CD14-positive monocyte (primary cell): ENCODE measurements around the gene VIM. TPM values are rescaled to one million over a fixed set of nuclear protein-coding genes. Genes with fewer than 3 reads are reported as not detected.

Experiments used
- DNase-seq, 3 donors: peaks; one replicate each; pipeline ENCODE4 v3.0.0-alpha.2; 2011 to 2022
- H2AFZ ChIP-seq: 2 replicates; pipeline ENCODE4 v1.6.0; 2012; ENCODE audit warnings: mild to moderate bottlenecking, low read depth, low read length, inconsistent platforms; ENCODE audit not compliant: insufficient read depth, poor library complexity, severe bottlenecking
- H3K27ac ChIP-seq, 2 donors: 1 replicate in 1 of 2; 2 replicates in 1 of 2; pipeline ENCODE4 v1.5.1; 2012 to 2013; ENCODE audit warnings: low read length in 2 of 2, control low read depth in 1 of 2, inconsistent platforms in 1 of 2, low read depth in 1 of 2, mild to moderate bottlenecking in 1 of 2
- H3K27me3 ChIP-seq, 2 donors: one replicate each; pipeline versions ENCODE4 v1.6.0 to v1.6.1; 2011 to 2013; ENCODE audit warnings: low read length in 2 of 2; ENCODE audit not compliant: control insufficient read depth in 2 of 2, insufficient read depth in 2 of 2
- H3K36me3 ChIP-seq, 2 donors: replicated peaks in 1 of 2; 1 replicate in 1 of 2; 2 replicates in 1 of 2; pipeline versions ENCODE4 v1.5.1 to v1.6.1; 2012 to 2013; ENCODE audit warnings: low read length in 2 of 2, control low read depth in 1 of 2, inconsistent platforms in 1 of 2, mild to moderate bottlenecking in 1 of 2; ENCODE audit not compliant: insufficient read depth in 2 of 2, control insufficient read depth in 1 of 2
- H3K4me1 ChIP-seq, 2 donors: 1 replicate in 1 of 2; 2 replicates in 1 of 2; pipeline versions ENCODE4 v1.5.1 to v1.6.1; 2012 to 2013; ENCODE audit warnings: low read length in 2 of 2, control low read depth in 1 of 2, inconsistent platforms in 1 of 2, mild to moderate bottlenecking in 1 of 2, moderate library complexity in 1 of 2; ENCODE audit not compliant: insufficient read depth in 2 of 2, control insufficient read depth in 1 of 2
- H3K4me2 ChIP-seq: replicated peaks from 2 replicates; pipeline ENCODE3; 2012; ENCODE audit warnings: low read length, moderate library complexity, mild to moderate bottlenecking; ENCODE audit not compliant: poor library complexity, severe bottlenecking; ENCODE audit errors: extremely low read depth
- H3K4me3 ChIP-seq, 3 experiments: fragments of 200-600 bp in 1 of 3; sonication (generic) in 1 of 3; replicated peaks in 1 of 3; 1 replicate in 2 of 3; 2 replicates in 1 of 3; pipeline ENCODE4 v1.5.1; 2011 to 2013; ENCODE audit warnings: low read length in 3 of 3, mild to moderate bottlenecking in 3 of 3, control low read depth in 2 of 3, low read depth in 2 of 3, inconsistent platforms in 1 of 3, moderate library complexity in 1 of 3
- H3K79me2 ChIP-seq: 2 replicates; pipeline ENCODE4 v1.6.0; 2012; ENCODE audit warnings: mild to moderate bottlenecking, control low read depth, inconsistent platforms, low read length, moderate library complexity; ENCODE audit not compliant: insufficient read depth
- H3K9ac ChIP-seq: 2 replicates; pipeline ENCODE4 v1.6.0; 2017; ENCODE audit warnings: low read length, mild to moderate bottlenecking; ENCODE audit not compliant: insufficient read depth, poor library complexity, severe bottlenecking
- H3K9me3 ChIP-seq, 2 donors: replicated peaks in 1 of 2; 1 replicate in 1 of 2; 2 replicates in 1 of 2; pipeline versions ENCODE4 v1.5.1 to v1.6.1; 2012 to 2013; ENCODE audit warnings: low read length in 2 of 2, control low read depth in 1 of 2; ENCODE audit not compliant: control insufficient read depth in 1 of 2, insufficient read depth in 1 of 2
- H4K20me1 ChIP-seq: 2 replicates; pipeline ENCODE4 v1.6.0; 2012; ENCODE audit warnings: mild to moderate bottlenecking, low read length, control low read depth, moderate library complexity; ENCODE audit not compliant: insufficient read depth
- H3K27ac Mint-ChIP-seq, 7 donors: one replicate each; pipeline ENCODE4 v1.8.0; 2020; ENCODE audit warnings: mild to moderate bottlenecking in 7 of 7, mixed read lengths in 7 of 7, moderate library complexity in 6 of 7, inconsistent platforms in 2 of 7
- H3K27me3 Mint-ChIP-seq, 3 donors: one replicate each; pipeline ENCODE4 v1.8.0; 2021 to 2022; ENCODE audit warnings: low read depth in 3 of 3, mild to moderate bottlenecking in 3 of 3, mixed read lengths in 3 of 3, moderate library complexity in 3 of 3, inconsistent platforms in 1 of 3
- H3K36me3 Mint-ChIP-seq, 2 donors: one replicate each; pipeline ENCODE4 v1.8.0; 2020; ENCODE audit warnings: mixed read lengths in 2 of 2, inconsistent platforms in 1 of 2, mild to moderate bottlenecking in 1 of 2
- H3K4me1 Mint-ChIP-seq: one replicate; pipeline ENCODE4 v1.8.0; 2020; ENCODE audit warnings: mild to moderate bottlenecking, mixed read lengths
- H3K4me3 Mint-ChIP-seq, 2 donors: one replicate each; pipeline ENCODE4 v1.8.0; 2020; ENCODE audit warnings: mild to moderate bottlenecking in 2 of 2, mixed read lengths in 2 of 2, moderate library complexity in 1 of 2
- H3K9me3 Mint-ChIP-seq, 7 donors: one replicate each; pipeline ENCODE4 v1.8.0; 2020 to 2022; ENCODE audit warnings: mixed read lengths in 7 of 7, mild to moderate bottlenecking in 6 of 7, moderate library complexity in 6 of 7, inconsistent platforms in 2 of 7
- CTCF ChIP-seq: fragments of 200-600 bp; IDR thresholded peaks from one replicate; pipeline ENCODE4 v1.8.0; 2022; ENCODE audit warnings: antibody characterized with exemption, mild to moderate bottlenecking
- WGBS: methylation state at CpG from one replicate; pipeline ENCODE4 v1.1.5; 2013; ENCODE audit warnings: missing lambda C conversion rate; ENCODE audit not compliant: insufficient coverage; 5-methylcytosine and 5-hydroxymethylcytosine counted together
- intact Hi-C, 2 donors: fragments of 100-400 bp; cut with micrococcal nuclease; formaldehyde crosslinking; loops; one replicate each; pipeline versions ENCODE4 v1.15.0 to v1.15.1; 2023
- polyA plus RNA-seq, 3 donors: library from polyadenylated mRNA; depleted of rRNA in 1 of 3; unstranded in 2 of 3; stranded (reverse) in 1 of 3; fragments of 300-500 nt in 2 of 3; fragments of >200 nt in 1 of 3; fragmentation: Illumina TruSeq in 2 of 3; gene quantifications; 1 replicate in 2 of 3; 2 replicates in 1 of 3; pipeline ENCODE4 v1.2.3, GENCODE V29; 2012 to 2021

The VIM gene
- polyA plus RNA-seq, 3 donors = 697 to 4,055 (median 932) TPM

- no peak for TF ChIP-seq CTCF
- H3K36me3 Mint-ChIP-seq = peaks cover 0 to 3% of the 10 kb centered on the region in 2 donors
- H3K4me1 ChIP-seq = no peaks in the 10 kb centered on the region
- peaks cover 0 to 2% (median 0%) of the 10 kb centered on the region in 3 donors for H3K27me3 Mint-ChIP-seq
- H2AFZ ChIP-seq = no peak overlapping the region
- intact Hi-C loops = no loop called here
- no peak overlapping the region for H3K4me3 Mint-ChIP-seq
- WGBS = no CpG with 5 or more reads among the region's 1 CpG
- peaks cover 0 to 10% of the 10 kb centered on the region in 2 donors for H3K9me3 ChIP-seq
- no peak overlapping the region for H3K4me3 ChIP-seq
- H3K27ac ChIP-seq = no peak overlapping the region
- no peak overlapping the region for H3K9ac ChIP-seq
- no peaks in the 10 kb centered on the region for H3K79me2 ChIP-seq
- H4K20me1 ChIP-seq = no peaks in the 10 kb centered on the region
- peaks cover 7 to 14% (median 9%) of the 10 kb centered on the region in 7 donors for H3K9me3 Mint-ChIP-seq
- H3K36me3 ChIP-seq = no peaks in the 10 kb centered on the region
- no peaks in the 10 kb centered on the region for H3K27me3 ChIP-seq
- H3K4me2 ChIP-seq = no peak overlapping the region
- peak overlapping the region in 1 of 7 donors; percentile 60 for H3K27ac Mint-ChIP-seq
- no peak for DNase-seq
- H3K4me1 Mint-ChIP-seq = no peaks in the 10 kb centered on the region
These were observed 19.2 kb downstream of the VIM start for GRCh38 chr10:17247210-17247609.

GRCh38 chr10:17248964-17249363 lies 20.9 kb downstream of the VIM start:
- H3K79me2 ChIP-seq = no peaks in the 10 kb centered on the region
- Mint-ChIP-seq H3K27ac (no peak overlapping the region), H3K27me3 (peaks cover 0 to 2% (median 2%) of the 10 kb centered on the region in 3 donors), H3K4me1 (no peaks in the 10 kb centered on the region), H3K36me3 (peaks cover 0 to 3% of the 10 kb centered on the region in 2 donors), H3K9me3 (peaks cover 7 to 21% (median 12%) of the 10 kb centered on the region in 7 donors), H3K4me3 (no peak overlapping the region)
- no peak for TF ChIP-seq CTCF
- H3K9me3 ChIP-seq = peaks cover 5 to 10% of the 10 kb centered on the region in 2 donors
- no peak overlapping the region for H3K4me3 ChIP-seq
- DNase-seq = no peak
- no peak overlapping the region for H2AFZ ChIP-seq
- no CpG with 5 or more reads among the region's 1 CpG for WGBS
- H3K27ac ChIP-seq = no peak overlapping the region
- no peaks in the 10 kb centered on the region for H3K4me1 ChIP-seq
- no peak overlapping the region for H3K4me2 ChIP-seq
- no peak overlapping the region for H3K9ac ChIP-seq
- H3K27me3 ChIP-seq = no peaks in the 10 kb centered on the region
- intact Hi-C loops = no loop called here
- no peaks in the 10 kb centered on the region for H4K20me1 ChIP-seq
- H3K36me3 ChIP-seq = no peaks in the 10 kb centered on the region
